MM.1S (cell line): ENCODE data around the gene RBM27.

ENCODE experiments used
- CTCF ChIP-seq: fragments of 300-600 bp; sonication (generic); IDR thresholded peaks from 2 replicates; pipeline ENCODE4 v1.5.1; 2016; ENCODE audit warnings: antibody characterized with exemption, low read length, mixed read lengths
- EZH2 ChIP-seq: fragments of 300-600 bp; sonication (generic); optimal IDR thresholded peaks from 2 replicates; pipeline ENCODE3; 2017; ENCODE audit warnings: low read depth, mild to moderate bottlenecking, antibody characterized with exemption, low read length, mixed read lengths

GRCh38 chr5:146205499-146206202 lies 2.2 kb downstream of the RBM27 start:
- TF ChIP-seq CTCF (no peak), EZH2 (no peak)
